Activated CD4-positive, alpha-beta T cell treated with anti-CD3 and anti-CD28 coated beads, Interleukin-2, Interleukin-4, amounts not matched to agents 100 ng/mL and 50 ng/mL, durations not matched to agents 16 hours and 8 hours (primary cell): ENCODE data around the gene ZNF280C.

Experiments used
- DNase-seq: peaks from one replicate; pipeline ENCODE4 v3.0.0-alpha.2; 2020; ENCODE audit warnings: low spot score

The ZNF280C gene

GRCh38 chrX:130174937-130175336 is 93.8 kb downstream of the ZNF280C start:
- DNase-seq: no peak

DNA sequence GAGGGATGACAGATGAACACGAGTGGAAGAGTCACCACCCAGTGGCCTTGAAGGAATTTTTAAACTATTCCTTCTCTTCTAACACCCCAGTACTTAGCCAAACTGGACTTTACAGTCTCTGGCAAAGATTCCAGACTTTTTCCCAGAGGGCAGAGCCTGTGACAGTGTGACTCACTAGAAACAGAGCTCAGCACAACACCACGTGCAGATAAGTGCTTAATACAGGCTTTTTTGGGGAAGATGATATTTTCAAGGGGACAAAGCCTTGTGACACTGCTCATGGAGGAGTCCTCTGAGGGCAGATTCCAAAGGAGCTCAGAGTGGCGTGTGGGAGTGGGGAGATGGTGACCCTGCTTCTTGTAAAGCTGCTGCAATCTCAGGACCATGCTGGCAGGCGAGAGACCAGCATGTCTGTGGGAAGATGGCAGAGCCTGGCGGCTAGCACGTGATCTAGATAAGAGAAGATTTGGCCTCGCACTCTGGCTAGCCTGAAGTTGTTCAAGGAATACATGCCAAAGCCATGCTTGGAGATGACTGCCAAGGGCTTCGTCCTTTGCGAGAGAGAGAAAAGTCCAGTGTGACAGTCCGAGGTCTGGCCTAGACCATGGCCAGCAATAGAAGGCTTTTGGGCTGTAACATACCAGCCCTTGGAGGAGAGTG is 94.5 kb downstream of the ZNF280C start:
- no peak for DNase-seq

GRCh38 chrX:130173190-130173895 is 95.4 kb downstream of the ZNF280C start:
- DNase-seq: peak; percentile 77

DNA sequence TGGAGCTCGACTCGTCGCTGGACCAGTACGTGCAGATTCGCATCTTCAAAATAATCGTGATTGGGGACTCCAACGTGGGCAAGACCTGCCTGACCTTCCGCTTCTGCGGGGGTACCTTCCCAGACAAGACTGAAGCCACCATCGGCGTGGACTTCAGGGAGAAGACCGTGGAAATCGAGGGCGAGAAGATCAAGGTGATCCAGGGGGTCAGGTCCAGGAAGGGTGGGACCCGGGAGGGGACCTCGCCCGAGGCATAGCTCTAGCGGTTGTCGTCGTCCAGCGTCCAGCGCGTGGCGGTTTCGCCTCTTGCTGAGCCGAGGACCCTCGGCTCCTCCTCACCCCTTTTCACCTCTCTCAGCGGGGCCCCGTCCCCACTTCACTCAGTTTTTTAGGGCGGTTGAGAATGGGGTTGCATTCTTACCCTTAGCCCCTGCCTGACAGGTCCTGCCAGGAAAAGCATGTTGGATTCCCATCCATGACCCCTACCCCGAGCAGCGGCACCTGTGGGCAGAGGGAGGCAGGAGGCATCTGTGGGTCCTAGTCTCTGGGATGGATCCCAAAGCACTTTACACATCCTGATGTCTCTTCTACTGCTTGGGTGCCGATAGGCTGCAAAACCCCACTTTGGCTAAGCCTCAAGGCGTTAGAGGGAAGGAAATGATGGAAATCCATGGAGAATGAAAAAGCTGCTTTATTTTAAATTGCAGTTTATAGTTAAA is 96.4 kb downstream of the ZNF280C start:
- no peak for DNase-seq

DNA sequence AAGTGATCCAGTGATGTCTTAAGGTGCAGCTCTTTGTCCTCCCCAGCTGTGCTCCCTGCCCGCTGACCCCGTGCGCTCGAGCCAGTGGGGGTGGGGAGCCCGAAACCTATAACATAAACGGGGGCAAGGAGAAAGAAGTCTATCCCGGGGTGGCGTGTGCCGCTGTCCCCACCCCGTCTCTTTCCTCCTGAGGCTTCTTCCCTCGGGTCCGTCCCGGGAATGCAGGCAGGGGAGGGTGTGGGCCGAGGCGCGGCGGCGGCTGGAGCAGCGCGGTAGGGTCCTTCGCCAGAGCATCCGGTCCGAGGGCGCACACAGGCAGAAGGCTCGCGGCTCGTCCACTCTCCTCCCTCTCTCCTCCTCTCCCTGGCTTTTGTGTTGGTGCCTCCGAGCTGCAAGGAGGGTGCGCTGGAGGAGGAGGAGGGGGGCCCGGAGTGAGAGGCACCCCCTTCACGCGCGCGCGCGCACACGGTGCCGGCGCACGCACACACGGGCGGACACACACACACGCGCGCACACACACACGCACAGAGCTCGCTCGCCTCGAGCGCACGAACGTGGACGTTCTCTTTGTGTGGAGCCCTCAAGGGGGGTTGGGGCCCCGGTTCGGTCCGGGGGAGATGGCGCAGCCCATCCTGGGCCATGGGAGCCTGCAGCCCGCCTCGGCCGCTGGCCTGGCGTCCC is 97.1 kb downstream of the ZNF280C start, which contains the start of gene RAB33A:
TSS of gene RAB33A (plus strand) at position 517 of the 681 bp plus-strand sequence. CDS start at position 618, 101 bp downstream.
- DNase-seq: peak; percentile 35

GRCh38 chrX:130170752-130171445 is 97.8 kb downstream of the ZNF280C start:
- peak; percentile 80 for DNase-seq

DNA sequence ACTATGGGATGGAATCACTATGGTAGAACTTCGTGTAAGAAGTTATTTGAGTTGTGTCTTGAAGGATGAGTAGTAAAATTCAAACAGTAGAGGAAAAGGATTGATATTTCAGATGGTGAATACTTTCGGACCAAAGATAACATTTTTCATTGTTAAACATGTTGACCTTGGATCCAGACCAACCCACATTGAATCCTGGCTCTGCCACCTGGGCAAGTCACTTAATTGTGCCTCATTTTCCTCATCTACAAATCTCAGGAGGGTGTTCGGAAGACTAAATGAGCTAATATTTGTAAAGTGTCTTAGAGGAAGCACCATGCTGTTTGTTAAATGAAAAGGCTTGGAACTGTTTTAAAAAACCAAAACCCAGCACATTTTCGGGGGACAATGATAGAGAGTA is 101.7 kb downstream of the ZNF280C start:
- no peak for DNase-seq

- DNase-seq: no peak
Observed at GRCh38 chrX:130166503-130166777, 102.3 kb downstream of the ZNF280C start.

DNA sequence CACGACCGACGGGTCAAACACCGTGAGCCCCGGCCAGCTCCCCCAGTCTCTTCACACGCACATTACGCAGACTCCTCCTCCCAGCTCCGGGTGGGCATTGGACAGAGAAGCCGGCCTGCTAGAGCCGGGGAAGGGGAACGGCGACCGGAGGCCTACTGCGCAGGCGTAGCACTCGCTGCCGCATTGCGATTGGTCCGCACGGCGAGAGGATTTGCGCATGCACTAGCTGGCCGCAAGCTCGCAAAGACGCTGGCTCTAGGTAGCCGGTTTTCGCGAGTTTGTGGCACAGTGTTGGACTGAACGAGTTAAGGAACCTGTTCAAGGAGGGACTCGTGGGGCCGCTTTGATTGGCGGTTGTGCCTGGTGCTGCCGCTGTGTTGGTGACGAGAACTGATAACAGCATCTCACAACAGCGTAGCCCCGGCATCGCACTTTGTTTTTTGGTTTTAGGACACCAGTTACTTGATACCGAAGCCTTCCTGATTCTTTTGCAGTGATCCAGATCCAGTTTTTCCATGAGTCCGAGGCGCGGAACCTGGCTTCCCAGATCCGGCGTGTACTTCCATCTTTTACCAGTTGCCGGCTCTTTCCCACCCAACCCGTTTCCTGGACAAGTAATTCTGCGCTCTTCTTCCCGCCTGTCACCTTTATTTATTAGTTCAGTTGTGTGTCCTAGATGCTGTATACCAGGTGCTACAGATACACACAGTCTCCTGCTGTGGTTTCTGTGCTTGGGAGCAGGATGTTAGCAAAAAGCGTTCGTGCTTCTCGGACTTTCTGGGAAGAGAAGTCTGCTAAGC is 102.8 kb downstream of the ZNF280C start, which contains the start of gene AIFM1:
TSS of gene AIFM1 (minus strand) at position 139 of the 800 bp plus-strand sequence. CDS start 185 bp downstream, outside the sequence.
- peak; percentile 92 for DNase-seq

DNA sequence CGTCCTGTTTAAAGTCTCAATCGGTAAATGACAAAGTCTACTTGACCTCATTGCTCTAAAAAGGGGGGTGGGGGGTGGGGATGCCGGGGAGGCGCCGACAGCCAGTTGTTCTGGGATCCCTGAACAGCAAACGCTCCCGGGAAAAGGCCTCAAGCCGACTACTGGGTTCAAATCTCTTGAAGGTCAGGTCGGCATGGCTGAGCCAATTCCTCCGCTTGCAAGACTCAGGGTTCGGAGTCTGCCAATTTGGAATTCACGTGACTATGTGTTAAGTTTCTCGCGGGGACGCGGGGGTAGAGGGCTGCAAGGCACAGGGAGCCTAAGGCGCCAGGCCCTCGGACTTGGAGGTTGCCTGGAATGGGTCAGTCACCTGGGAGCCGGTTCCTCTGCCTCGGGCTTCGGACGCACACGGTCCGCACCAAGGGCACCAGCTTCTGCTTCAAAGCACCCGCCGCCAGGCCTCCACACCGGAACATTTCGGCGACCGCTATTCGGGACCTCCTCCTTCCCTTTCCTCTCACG is 103.5 kb downstream of the ZNF280C start:
- no peak for DNase-seq

GRCh38 chrX:130163398-130163797 is 105.3 kb downstream of the ZNF280C start:
- DNase-seq: no peak

DNA sequence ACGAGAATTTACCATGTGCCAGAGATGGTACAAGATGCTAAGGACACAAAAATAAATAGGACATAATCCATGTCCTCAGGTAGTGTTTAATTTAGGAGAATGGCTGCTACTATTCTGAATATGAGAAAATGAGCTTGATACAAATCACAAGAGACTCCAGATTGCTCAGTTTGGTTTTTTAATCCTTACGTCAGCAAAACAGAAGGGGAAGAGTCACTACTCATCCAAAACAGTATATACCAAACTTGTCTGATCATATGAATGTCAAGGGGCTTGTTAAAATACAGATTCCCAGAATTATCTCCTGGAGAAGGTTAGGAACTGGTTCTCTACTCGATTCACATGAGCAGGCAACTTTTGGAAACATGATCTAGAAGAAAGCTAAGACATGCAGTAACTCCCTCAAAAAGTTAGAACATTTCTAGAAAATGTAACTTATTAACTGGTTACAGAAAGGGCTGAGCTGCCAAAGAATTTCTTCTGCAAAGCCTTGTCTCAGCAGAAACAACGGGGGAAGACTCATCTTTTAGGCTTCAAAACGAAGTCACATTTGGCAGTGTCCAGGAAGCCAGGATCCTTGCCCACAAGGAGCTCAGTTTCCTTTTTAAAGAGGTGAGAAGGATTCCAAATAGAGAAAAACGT is 106.5 kb downstream of the ZNF280C start:
- DNase-seq: no peak

DNA sequence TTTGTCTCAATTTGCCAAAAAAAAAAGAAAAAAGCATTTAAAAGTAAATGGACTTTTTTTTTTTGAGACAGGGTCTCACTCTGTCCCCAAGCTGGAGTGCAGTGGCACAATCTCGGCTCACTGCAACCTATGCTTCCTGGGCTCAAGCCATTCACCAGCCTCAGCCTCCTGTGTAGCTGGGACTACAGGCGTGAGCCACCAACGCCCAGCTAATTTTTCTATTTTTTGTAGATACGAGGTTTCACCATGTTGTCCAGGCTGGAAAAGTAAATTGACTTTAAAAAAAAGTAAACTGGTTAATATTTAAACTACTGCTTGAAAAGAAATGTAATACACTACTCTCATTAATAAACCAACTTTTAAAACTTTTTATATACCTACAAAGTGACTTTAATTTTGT is 108.9 kb downstream of the ZNF280C start:
- no peak for DNase-seq

DNA sequence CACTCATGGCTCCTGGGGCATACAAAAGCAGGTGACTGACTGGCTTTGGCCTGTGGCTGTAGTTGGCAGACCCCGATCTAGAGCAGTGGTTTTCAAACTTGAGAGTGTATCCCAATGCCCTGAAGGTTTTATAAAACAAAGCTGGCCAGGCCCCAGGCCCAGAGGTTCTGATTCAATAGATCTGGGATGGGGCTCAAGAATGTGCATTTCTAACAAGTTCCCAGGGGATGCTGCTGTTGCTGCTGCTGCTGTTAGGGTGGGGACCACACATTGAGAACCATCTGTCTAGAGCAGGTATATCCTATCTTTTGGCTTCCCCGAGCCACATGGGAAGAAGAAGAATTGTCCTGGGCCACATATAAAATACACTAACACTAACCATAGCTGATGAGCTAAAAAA is 110.4 kb downstream of the ZNF280C start:
- no peak for DNase-seq

DNA sequence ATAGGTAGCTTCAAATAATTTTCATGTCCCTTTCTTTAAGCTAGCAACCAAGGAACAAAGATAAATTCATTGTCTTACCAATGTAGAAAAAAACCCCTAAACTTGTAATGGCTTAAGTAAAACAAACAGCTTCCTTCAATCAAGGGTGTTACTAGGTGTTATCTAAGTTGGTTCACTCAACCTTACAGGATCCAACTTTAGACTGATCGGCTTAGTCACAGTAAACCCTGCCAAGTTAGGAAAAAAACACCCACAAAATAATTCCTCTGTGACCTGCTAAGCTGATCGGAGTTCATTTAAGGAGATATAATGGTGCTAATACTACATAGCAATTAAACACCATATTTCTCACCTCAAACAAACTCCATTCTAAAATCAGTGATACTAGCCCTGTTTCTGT is 113.1 kb downstream of the ZNF280C start:
- DNase-seq: no peak
